Astrocyte (in vitro differentiated cells and primary cell): ENCODE data around the gene ABCA4.

Experiments used
- CTCF ChIP-seq: IDR thresholded peaks from 2 replicates; pipeline ENCODE4 v1.5.1; 2011; ENCODE audit warnings: low read depth, mild to moderate bottlenecking, inconsistent platforms, low read length, moderate library complexity; ENCODE audit not compliant: insufficient read depth
- EZH2 ChIP-seq: IDR thresholded peaks from 2 replicates; pipeline ENCODE4 v1.6.1; 2012; ENCODE audit warnings: mild to moderate bottlenecking, low read length, inconsistent platforms; ENCODE audit not compliant: insufficient read depth

GRCh38 chr1:94142583-94142982 is 21.6 kb upstream of the ABCA4 start:
- TF ChIP-seq CTCF (no peak), EZH2 (no peak)
